ENCODE results near the gene TNFAIP2.
"Not testable (repeated sequence)": the region's sequence is repeated elsewhere in the genome, so short reads cannot be mapped to it uniquely, and the experiment has no call there.

The TNFAIP2 gene

DNA sequence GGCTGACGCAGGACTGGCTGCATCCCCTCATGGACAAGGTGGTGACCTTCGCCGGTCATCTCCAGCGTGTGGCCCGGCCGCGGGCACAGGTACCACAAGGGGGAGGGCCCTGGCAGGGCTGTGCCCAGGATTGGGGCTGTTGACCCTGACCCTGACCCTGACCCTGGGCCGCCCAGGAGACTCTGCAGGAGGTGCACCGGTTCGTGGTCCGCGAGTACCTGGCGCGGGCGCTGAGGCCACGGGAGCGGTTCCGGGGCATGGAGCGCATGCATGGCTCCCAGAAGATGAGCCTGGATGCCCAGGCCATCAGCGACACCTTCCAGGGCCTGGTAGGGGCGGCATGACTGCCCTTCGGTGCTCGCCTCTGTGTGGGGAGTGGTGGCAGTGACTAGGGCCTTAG is 15.8 kb upstream of the TNFAIP2 start:
- DNase-seq: no peak

DNA sequence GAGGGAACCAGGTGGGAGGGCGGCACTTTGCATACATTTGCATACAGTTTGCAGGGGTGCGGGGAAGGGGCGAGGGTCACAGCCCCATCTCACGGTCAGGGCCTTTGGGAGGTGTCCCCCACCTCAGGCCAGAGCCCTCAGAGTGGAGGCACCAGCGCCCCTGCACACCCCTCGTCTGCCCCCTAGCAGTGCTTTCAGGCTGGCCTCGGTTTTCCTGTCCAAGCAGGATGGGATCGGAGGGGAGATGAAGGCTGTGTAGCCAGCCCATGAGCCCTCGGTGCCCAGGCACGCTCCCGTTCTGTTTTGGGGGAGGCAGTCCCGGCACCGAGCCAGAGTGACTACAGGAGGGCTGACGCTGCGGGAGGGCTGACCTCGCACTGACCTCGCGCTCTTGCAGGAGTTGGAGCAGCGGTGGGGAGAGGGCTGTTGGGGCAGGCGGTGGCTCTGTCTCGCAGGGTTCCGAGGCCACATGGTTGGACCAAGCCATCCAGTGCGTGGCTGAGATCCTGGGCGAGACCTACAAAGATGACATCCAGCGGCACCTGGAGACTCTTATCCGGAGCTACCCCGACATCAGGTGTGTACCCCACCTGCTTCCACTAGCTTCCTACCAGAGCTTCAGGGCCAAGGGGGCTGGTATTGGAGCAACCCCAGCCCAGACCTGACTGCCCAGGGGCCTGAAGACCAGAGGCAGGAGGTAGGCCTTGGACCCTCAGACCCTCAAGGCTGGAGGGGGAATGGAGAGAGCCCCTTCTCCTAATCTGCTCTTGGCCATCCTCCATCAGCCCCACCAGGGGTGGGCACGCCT is 15.1 kb upstream of the TNFAIP2 start:
- no peak for DNase-seq

DNA sequence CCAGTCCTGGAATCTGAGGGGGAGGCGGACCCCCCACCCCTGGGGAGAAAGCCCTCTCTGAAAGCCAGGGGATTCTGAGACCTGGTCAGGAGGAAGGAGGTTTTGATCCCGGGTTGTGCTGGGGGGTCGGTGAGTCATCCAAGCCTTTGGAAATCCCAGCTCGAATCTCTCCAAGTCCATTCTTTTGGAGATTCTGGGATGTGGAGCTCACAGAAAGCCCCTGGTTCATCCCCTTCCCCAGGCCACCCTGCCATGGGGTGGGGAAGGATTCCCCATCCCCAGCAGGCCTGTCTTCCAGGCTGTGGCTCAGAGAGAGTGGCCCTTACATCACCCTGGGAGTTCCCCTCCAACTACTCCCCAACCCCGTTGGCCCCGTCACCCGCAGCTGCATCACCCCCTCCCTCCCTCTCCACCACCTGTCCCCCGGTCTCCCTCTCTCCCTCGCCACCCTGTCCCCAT is 14.5 kb upstream of the TNFAIP2 start:
- peak in 1 of 56 donors; percentile 22 for DNase-seq

DNA sequence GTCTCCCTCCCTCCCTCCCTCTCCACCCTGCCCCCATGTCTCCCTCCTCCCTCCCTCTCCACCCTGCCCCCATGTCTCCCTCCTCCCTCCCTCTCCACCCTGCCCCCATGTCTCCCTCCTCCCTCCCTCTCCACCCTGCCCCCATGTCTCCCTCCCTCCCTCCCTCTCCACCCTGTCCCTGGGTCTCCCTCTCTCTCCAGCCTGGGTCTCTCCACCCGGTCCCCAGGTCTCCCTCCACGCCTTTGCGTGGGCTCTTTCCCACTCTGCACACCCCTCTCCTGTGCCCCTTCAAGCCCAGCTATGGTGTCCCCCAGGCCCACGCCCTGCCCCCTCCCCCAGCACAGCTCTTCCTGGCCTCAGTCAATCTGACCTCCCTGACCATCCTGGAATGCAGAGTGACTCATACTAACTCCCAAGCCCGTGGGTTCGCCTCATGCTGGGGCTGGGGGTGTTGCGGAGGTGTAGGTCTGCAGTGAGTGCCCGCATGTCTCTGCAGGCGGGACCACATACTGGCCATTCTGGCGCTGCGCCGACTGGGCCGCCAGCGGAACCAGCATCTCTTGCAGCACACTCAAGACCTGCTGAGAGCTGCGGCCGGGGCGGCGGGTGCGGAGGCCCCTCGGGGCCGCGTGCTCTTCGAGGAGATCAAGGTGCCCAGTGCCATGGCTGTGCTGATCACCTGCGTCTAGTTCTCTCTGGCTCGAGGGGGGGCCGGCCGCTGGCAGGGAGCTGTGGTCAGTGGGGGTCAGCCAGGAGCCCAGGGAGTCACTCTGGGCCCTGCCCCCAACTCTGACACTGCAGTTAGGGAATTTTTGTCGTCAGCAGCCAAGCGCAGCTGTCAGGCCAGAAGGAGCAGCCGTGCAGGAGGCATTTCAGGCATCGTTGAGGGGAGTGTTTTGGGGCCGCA is 13.5 kb upstream of the TNFAIP2 start:
- no peak for DNase-seq

DNA sequence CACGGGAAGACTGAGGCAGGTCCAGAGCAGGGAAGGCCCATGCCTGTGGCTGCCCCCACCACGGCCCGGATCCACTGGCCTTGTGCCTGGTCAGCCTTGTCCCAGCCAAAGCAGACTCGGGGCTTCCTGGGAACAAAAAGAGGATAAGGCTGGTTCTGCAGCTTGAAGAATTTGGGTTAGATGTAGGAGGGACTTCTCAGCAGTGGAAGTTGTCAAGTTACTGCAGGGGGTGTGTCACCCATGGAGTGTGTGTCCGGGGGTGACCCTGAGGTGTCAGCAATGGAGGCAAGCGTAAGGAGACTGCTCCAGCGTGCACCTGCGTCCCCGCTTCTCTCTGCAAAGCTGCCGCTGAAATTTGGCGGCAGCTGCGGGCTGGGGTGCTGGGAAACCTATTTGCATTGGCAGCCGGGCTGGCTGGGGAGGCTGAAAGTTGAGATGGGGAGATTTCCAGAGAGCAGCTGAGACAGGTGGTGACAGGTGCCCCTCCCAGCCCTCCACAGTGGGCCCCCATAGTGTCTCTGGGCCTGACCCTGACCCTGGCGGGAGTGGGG is 12.5 kb upstream of the TNFAIP2 start:
- DNase-seq: no peak

DNA sequence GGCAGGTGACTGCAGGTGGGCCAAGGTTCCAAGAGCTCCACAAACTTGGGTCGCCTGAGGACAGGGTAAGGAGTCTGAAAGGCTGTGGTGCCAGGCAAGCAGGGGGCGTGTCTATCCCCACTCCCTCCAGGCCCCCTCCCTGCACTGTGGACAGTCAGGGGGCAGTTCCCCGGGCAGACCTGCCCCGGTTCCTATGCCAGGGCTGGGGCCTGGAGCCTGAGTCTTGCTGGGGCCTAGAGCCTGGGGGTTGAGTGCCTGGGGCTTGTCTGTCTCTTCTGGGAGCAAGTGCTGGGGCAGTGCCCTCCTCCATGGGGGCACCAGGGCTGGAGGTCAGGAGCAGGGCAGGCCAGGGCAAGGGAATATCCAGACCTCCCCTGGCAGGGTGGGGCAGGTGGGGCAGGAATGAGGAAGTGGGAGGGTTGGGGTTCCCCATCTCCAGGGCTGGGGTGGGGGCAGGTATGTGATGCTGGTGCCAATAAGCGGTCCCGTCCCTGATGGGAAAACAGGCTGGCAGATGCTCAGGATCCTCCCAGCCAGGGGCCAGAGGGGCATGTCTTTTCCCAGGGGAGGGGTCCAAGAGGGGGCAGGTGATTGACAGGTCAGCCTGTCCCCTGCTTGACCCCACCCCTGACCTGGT is 11.9 kb upstream of the TNFAIP2 start:
- DNase-seq: no peak

DNA sequence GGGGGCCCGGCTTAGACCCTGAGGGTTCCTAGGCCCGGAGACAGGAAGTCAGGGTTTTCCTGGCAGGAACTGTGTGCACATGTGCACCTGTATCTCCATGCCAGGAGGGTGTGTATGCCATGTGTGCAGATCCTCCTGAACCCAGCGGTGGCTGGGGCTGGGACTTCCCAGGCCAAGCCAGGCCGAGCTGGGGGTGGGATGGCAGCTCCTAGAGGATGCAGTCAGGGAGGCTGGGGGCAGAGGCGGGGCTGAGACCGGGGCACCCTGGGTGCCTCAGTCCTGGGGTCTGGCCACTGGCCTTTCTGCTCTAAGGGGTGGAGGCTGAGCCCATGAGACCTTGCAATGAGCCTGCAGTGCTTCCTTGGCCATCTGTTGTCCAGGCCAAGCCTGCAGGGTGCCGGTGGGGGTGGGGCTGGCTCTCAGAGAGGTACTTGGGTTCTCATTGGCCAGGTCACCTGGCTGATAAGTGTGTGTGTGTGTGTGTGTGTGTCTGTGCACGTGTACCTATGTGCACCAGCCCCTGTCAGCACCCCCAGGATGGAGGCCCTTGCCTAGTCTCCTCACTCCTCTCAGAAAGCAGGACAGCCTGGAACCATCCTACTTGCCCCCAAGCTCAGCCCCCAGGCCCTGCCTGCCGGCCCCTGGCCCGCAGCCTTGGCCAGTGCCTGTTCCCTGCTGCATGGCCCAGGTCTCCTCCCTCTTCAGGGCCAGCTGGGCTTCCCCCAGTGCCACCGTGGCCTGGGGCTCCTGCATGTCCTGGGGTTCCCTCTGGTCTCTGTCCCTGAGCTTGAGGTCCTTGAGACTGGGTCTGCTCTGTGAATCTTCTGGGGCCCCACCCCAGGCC is 10.6 kb upstream of the TNFAIP2 start:
- no peak for DNase-seq

DNA sequence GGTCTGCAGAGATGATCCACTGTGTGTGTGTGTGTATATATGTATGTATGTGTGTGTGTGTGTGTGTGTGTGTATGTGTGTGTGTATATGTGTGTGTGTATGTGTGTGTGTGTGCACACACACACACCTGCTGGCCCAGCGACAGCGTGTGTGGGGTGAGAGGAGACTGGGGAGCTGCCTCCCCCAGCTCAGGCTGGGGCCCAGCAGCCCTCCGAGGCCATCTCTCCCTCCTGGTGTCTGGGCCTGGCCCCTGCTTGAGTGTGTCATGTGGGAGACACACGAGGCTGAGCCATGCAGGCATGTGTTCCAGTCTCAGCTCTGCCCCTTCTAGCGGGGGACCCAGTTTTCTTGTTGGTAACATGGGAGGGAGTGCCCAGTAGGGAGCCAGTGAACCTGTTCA is 10.0 kb upstream of the TNFAIP2 start:
- no peak for DNase-seq

DNA sequence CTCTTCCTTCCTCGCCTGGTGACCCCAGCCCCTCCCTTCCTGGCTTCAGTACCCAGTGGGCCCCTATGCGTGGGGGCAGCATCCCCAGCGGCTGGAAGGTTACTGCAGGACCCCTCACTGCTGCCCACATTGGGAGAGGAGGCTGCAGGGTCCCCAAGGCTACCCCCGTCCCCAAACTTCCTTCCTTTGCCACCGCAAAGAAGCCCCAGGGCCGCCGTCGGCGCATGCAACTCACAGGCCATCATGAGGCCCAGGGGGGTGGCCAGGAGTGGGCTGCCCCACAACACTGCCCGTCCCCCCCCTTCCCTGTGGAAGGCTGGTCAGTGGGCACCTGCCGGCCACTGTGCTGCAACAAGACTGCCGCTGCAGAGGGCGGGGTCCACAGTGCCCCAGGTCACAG is 9.5 kb upstream of the TNFAIP2 start:
- DNase-seq: no peak

DNA sequence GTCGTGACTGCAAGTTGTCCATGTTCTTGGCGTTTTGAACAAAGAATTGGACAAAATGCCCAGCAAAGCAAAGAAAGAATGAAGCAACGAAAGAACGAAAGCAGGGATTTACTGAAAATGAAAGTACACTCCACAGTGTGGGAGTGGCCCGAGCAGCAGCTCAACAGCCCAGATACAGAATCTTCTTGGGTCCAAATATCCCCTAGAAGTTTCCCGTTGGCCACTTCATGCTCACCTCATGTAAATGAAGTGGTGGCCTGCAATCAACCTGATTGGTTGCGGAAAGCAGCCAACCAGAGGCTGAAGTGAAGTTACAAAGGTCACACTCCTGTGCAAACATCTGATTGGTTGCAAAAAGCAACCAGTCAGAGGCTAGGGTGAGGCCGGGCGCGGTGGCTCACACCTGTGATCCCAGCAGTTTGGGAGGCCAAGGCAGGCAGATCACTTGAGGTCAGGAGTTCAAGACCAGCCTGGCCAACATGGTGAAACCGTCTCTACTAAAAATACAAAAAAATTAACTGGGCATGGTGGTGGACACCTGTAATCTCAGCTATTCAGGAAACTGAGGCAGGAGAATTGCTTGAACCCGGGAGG is 8.1 kb upstream of the TNFAIP2 start:
- not testable (repeated sequence) for DNase-seq

DNA sequence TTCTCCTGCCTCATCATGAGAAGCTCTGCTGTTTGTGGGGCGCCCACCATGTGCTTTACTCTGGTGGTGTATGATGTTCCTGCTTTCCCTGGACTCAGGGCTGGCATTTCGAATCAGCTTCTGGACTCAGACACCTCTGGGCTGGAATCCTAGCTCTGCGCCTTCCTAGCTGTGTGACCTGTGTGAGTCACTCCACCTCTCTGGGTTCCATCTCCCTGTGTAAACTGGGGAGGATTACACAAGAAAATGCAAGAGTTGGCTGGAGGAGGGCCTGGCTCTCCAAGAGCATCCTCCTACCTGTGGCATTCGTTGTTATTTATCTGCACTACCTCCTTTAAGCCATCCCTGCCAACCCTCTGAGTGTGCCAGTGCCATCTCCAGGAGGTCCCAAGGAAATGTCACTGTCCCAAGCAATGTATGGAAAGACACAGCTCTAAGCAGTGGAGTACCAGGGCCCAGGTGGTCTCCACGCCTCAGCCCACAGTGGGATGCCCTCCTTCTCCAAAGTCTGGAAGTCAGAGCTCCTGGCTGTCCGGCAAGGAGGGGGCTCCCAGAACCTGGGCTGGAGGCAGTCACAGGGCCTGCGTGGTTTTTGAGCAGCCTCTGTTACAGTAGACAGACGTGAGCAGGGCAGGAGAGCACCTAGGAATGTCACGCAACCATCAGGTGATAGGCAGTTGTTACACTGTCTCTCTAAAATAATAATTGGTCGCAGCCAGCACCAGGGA is 7.3 kb upstream of the TNFAIP2 start:
- no peak for DNase-seq

DNA sequence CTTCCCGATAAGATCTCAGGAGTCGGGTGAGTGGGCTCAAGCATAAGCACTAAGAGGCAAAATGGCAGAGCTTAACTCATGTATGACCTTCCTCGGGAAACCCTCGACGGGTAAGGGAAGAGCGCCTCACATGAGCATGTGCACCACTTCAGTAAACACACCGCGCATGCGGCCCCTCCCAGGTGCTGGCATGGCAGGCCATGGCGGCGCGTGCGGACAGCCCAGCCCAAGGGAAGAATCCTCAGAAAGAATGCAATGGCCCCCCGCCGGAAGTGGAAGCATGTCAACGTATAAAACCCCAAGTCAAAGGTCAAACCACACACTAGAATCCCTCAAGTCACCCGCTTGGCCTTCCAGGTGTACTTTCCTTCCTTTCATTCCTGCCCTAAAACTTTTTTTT is 6.6 kb upstream of the TNFAIP2 start:
- no peak for DNase-seq

DNA sequence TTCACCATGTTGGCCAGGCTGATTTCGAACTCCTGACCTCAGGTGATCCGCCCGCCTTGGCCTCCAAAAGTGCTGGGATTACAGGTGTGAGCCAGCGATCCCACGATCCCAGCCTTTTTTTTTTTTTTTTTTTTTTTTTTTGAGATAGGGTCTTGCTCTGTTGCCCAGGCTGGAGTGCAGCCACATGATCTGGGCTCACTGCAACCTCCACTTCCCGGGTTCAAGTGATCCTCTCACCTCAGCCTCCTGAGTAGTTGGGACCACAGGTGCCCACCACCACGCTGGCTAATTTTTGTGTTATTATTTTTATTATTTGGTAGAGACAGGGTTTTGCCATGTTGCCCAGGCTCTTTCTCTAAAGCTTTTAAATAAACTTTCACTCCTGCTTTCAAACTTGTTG is 5.8 kb upstream of the TNFAIP2 start:
- not testable (repeated sequence) for DNase-seq

DNA sequence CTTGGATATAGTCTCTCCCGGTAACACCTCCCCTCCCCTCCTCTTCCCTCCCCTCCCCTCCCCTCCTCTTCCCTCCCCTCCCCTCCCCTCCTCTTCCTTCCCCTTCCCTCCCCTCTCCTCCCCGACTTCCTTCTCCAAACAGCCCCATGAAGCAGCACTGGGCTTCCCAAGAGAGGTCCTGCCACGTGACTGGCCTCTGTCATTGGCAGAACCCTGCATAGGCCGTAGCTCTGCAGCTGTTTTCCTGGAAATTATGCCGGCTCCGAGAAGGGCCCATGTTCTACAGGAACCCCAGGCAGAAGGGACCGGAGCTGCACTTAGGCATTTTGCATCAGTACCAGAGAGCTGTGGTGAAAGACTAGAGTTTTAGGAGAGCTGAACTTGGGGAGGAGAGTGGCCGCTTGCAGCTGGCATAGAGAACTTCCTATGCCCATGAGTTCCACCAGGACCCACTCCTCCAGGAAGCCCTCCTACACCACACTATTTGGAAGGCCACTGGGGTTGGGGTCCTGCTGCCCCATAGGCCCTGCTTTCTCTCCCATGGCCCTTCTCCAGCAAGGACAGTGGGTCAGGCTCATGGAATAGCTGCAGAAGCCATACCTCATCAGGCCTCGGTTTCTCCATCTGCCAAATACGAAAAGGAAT is 5.1 kb upstream of the TNFAIP2 start:
- DNase-seq: peak in 15 of 56 donors; percentile 12 to 63 (median 34)

DNA sequence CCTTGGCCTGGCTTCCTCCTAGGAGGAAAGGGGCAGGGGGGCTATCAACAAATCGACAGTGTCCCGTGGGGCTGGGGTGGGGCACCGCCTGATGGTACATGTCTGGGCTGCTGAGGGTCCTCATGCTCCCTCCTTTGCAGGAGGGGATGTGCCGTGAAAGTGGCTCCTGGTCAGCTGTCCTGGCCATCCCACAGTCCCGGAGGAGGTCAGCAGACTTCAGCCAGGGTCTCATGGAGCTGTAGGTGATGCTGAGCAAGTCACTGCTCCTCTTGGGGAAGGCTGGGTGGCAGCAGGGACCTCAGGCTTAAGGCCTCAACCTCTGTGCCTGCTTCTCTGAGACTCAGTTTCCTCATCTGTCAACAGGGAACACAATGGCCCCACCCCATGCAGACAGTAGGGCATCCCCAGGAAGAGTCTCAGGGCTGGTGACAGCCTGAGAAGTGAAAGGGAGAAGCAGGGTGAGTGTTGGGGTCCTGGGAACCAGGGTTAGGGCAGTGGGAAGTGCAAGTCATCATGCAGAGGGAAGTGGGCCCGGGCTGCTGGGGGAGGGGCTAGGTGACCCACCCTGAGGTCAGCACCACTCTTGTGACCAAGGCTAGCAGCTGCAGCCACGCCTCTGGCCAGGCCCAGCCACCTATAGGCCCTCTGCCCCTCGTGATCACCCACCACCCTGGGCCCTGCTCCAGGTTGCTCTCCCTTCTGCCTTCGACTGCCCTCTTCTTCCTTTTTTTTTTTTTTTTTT is 4.4 kb upstream of the TNFAIP2 start:
- peak in 15 of 56 donors; percentile 15 to 66 (median 30) for DNase-seq

DNA sequence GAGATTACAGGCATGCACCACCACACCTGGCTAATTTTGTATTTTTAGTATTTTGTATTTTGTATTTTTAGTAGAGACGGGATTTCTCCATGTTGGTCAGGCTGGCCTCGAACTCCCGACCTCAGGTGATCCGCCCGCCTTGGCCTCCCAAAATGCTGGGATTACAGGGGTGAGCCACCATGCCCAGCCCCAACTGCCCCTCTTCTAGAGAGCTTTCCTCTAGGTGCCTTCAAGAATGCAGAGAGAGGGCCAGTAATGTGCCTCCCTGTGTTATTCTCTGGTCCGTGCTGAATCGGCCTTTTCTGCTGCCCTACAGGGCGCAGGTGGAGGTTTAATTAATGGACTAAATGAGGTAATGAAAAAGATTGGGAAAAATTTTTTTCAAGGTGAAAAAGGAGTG is 3.7 kb upstream of the TNFAIP2 start:
- DNase-seq: not testable (repeated sequence)

DNA sequence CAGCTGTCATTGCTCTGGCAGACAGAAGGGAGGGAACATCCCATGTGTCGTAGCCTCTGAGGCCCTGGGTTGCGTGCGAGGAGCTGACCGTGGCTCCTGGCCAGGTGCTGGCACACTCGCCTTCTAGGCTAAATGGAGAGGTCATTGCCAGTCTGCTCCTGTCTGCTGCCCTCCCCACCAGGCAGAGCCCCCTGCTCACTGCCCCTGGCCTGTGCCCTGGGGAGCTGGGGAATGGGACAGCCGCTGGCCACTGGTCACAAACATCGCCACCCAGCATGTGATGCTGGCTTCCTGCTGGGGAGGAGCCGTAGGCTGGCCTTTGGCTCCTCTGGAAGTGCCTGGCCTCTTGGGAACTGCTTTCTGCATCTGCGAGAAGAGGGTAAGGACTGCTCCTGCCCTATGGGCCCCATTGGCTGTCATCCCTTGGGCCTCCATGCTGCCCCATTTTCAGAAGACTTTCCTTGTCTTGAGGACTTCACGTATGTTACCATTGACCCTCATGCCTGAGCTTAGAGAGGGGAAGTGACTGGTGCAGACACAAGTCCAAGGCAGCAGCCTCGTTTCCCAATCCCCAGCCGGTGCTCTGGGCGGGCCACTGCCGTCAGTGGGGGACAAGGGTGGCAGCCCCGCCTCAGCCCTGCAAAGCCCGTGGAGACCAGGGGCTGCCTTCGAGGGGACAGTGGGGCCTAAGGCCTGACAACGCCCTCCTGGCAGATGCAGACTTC is 2.0 kb upstream of the TNFAIP2 start:
- DNase-seq: peak in 1 of 56 donors; percentile 34

All from amygdala (tissue), 56 donors.